Thyroid gland (tissue), 4 donors: ENCODE results near the gene CRYGN.

ENCODE experiments used
- POLR2A ChIP-seq, 2 donors: fragments of 450-650 bp; IDR thresholded peaks; one replicate each; pipeline ENCODE4 v1.6.1; 2017; ENCODE audit warnings: antibody characterized with exemption in 2 of 2, mild to moderate bottlenecking in 2 of 2, moderate library complexity in 1 of 2
- TF ChIP-seq, protein P1 (sequence below), 6 experiments: fragments of 200-600 bp in 3 of 6; fragments of 450-650 bp in 3 of 6; sonication (generic) in 3 of 6; IDR thresholded peaks; one replicate each; pipeline ENCODE4 v1.5.1; 2016 to 2019; ENCODE audit warnings: antibody characterized with exemption in 6 of 6, mild to moderate bottlenecking in 2 of 6, inconsistent platforms in 1 of 6, moderate library complexity in 1 of 6

DNA sequence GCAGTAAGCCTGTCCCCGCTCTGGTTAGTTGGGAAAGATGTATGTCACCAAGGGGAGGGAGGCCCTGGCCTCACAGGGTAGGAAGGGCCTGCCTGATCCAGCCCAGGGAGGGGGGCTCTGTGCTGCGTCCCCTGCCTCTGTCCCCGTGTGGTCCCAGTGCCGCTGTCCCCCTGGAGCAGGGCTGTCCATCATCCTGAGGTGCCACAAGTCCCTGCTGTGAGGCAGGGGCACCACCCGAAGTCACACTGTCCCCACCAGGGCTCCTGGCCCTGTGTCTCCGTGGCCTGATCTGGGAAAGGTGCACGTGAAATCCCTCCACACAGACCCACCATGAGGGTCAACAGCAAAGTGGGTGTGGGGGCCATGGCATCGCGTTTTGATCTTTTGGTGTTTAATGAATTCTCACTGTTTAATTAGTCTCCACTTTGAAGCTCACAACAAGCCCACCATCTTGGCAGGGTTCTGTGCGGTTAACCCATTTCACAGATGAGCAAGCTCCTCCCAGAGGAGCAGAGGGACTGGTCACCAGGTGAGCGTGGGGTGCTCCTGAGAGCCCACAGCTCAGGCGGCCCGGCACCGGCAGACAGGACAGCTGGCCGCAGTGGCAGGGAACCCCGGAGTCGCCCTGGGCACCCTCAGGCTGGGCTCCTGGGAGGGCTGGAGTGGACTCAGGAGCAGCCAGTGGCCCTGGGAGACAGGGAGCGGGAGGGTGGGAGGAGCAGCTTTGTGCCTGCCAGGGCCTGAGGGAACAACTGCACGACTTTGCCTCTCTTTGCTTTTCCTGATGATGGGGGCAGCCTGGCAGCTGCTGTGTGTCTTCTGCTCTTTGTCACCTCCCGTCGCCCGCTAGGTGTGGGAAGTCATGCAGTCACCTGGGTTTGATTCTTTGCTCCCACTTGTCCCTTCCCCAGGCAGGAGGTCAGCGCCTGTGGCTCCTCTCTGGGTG is 12.0 kb upstream of the CRYGN start:
- TF ChIP-seq, protein P1, sequence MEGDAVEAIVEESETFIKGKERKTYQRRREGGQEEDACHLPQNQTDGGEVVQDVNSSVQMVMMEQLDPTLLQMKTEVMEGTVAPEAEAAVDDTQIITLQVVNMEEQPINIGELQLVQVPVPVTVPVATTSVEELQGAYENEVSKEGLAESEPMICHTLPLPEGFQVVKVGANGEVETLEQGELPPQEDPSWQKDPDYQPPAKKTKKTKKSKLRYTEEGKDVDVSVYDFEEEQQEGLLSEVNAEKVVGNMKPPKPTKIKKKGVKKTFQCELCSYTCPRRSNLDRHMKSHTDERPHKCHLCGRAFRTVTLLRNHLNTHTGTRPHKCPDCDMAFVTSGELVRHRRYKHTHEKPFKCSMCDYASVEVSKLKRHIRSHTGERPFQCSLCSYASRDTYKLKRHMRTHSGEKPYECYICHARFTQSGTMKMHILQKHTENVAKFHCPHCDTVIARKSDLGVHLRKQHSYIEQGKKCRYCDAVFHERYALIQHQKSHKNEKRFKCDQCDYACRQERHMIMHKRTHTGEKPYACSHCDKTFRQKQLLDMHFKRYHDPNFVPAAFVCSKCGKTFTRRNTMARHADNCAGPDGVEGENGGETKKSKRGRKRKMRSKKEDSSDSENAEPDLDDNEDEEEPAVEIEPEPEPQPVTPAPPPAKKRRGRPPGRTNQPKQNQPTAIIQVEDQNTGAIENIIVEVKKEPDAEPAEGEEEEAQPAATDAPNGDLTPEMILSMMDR (IDR thresholded peaks at IDR 0.05) = no peak
- TF ChIP-seq POLR2A (IDR thresholded peaks at IDR 0.05) = no peak
